PFSK-1 (cell line): ENCODE data around the gene WDR72.

ENCODE experiments used
- FOXP2 ChIP-seq: optimal IDR thresholded peaks from 2 replicates; pipeline ENCODE3; 2011; ENCODE audit warnings: borderline replicate concordance, control low read depth, inconsistent platforms; ENCODE audit not compliant: insufficient read depth; ENCODE audit errors: extremely low read length, extremely low read depth
- POLR2AphosphoS5 ChIP-seq: IDR thresholded peaks from 2 replicates; pipeline ENCODE4 v1.6.1; 2012; ENCODE audit warnings: low read depth, mild to moderate bottlenecking, control low read depth, low read length, moderate library complexity
- SIN3A ChIP-seq: IDR thresholded peaks from 2 replicates; pipeline ENCODE4 v1.6.1; 2012; ENCODE audit warnings: mild to moderate bottlenecking, low read length, moderate library complexity, borderline replicate concordance; ENCODE audit not compliant: insufficient read depth
- TAF1 ChIP-seq: IDR thresholded peaks from 2 replicates; pipeline ENCODE4 v1.6.1; 2012; ENCODE audit warnings: low read length, control low read depth, borderline replicate concordance; ENCODE audit not compliant: insufficient read depth
- TF ChIP-seq, protein P1 (sequence below), 2 experiments: IDR thresholded peaks; 2 replicates each; pipeline versions ENCODE4 v1.6.1 to v1.8.0; 2011 to 2012; ENCODE audit warnings: low read depth in 2 of 2, low read length in 2 of 2, control low read depth in 1 of 2, inconsistent platforms in 1 of 2, mild to moderate bottlenecking in 1 of 2, moderate library complexity in 1 of 2; ENCODE audit not compliant: insufficient read depth in 1 of 2

Gene WDR72

DNA sequence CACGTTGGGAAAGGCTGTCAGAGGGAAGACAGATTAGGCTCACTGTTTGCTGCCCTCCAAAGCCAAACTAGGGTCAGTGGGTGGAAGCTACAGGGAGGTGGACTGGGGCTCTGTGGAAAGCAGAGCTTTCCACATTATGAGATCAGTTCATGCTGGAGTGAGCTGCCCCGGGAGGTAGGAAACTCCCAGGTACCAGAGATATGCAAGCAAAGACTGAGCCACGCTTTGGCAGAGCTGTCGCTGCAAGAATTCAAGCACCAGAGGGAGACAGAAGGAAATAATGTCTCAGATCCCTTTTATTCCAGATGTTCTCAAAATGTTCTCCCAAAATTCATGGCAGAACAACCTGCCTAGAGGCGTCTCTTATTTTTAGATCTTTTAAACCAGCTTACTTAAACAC, 286.6 kb downstream of the WDR72 start:
- TF ChIP-seq SIN3A (no peak), POLR2AphosphoS5 (no peak), TAF1 (no peak)

DNA sequence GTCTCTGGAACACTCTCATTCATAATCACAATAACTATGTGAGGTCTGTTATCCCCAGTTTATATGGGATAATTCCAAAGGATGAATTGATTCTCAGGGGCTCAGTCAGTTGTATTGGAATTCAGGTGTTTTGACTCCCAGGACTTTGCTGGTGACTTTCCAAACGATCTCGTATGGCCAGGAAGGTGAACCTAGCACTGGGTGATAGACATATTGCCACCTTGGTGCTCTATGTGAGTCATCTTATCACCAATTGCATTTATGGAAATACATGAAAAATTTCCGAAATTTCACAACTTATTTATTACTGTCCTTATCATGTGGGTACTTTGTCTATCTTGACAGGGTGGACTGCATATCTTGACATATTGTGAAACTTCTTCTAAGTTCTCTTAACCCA, 287.3 kb downstream of the WDR72 start:
- no peak for TF ChIP-seq SIN3A
- no peak for TF ChIP-seq FOXP2
- TF ChIP-seq, protein P1, sequence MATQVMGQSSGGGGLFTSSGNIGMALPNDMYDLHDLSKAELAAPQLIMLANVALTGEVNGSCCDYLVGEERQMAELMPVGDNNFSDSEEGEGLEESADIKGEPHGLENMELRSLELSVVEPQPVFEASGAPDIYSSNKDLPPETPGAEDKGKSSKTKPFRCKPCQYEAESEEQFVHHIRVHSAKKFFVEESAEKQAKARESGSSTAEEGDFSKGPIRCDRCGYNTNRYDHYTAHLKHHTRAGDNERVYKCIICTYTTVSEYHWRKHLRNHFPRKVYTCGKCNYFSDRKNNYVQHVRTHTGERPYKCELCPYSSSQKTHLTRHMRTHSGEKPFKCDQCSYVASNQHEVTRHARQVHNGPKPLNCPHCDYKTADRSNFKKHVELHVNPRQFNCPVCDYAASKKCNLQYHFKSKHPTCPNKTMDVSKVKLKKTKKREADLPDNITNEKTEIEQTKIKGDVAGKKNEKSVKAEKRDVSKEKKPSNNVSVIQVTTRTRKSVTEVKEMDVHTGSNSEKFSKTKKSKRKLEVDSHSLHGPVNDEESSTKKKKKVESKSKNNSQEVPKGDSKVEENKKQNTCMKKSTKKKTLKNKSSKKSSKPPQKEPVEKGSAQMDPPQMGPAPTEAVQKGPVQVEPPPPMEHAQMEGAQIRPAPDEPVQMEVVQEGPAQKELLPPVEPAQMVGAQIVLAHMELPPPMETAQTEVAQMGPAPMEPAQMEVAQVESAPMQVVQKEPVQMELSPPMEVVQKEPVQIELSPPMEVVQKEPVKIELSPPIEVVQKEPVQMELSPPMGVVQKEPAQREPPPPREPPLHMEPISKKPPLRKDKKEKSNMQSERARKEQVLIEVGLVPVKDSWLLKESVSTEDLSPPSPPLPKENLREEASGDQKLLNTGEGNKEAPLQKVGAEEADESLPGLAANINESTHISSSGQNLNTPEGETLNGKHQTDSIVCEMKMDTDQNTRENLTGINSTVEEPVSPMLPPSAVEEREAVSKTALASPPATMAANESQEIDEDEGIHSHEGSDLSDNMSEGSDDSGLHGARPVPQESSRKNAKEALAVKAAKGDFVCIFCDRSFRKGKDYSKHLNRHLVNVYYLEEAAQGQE (IDR thresholded peaks at IDR 0.05; ENCODE audit: insufficient read depth in 1 of 2, low read depth in 2 of 2, low read length in 2 of 2): no peak
- no peak for TF ChIP-seq POLR2AphosphoS5
- TF ChIP-seq TAF1: no peak

GRCh38 chr15:53470743-53471142, 288.7 kb downstream of the WDR72 start:
- no peak for TF ChIP-seq SIN3A
- TF ChIP-seq TAF1: no peak
- TF ChIP-seq, protein P1 (IDR thresholded peaks at IDR 0.05; ENCODE audit: insufficient read depth in 1 of 2, low read depth in 2 of 2, low read length in 2 of 2): no peak
- no peak for TF ChIP-seq FOXP2
- TF ChIP-seq POLR2AphosphoS5: no peak

- no peak for TF ChIP-seq FOXP2
- TF ChIP-seq, protein P1 (IDR thresholded peaks at IDR 0.05; ENCODE audit: insufficient read depth in 1 of 2, low read depth in 2 of 2, low read length in 2 of 2): no peak
- TF ChIP-seq POLR2AphosphoS5: no peak
- no peak for TF ChIP-seq TAF1
- no peak for TF ChIP-seq SIN3A
These were observed 290.0 kb downstream of the WDR72 start for GRCh38 chr15:53469422-53469821.
